Motor neuron (in vitro differentiated cells): Measurements from ENCODE around the gene LCLAT1. TPM values are rescaled to one million over a fixed set of nuclear protein-coding genes. Genes with fewer than 3 reads are reported as not detected.

Experiments
- ATAC-seq, 8 experiments: fragments of 200-7000 bp; cut with Tn5 transposase; replicated peaks in 6 of 8; 2 replicates each; pipeline ENCODE4 v1.8.0; 2021; ENCODE audit warnings: mild to moderate bottlenecking in 8 of 8, moderate library complexity in 8 of 8
- H3K27ac ChIP-seq, 2 donors: fragments of 250-450 bp; sonication (Bioruptor Pico); 2 replicates each; pipeline ENCODE4 v1.9.0; 2021; ENCODE audit warnings: antibody characterized with exemption in 2 of 2, mild to moderate bottlenecking in 2 of 2, moderate library complexity in 1 of 2
- H3K4me1 ChIP-seq, 2 donors: fragments of 250-450 bp; sonication (Bioruptor Pico); replicated peaks in 1 of 2; 2 replicates each; pipeline ENCODE4 v1.6.1; 2021; ENCODE audit warnings: antibody characterized with exemption in 2 of 2, mild to moderate bottlenecking in 2 of 2, moderate library complexity in 1 of 2
- H3K4me3 ChIP-seq, 5 donors: fragments of 250-450 bp; sonication (Bioruptor Pico); 2 replicates each; pipeline ENCODE4 v1.9.0; 2021; ENCODE audit warnings: antibody characterized with exemption in 5 of 5, mild to moderate bottlenecking in 5 of 5, moderate library complexity in 4 of 5
- WGBS, 10 experiments: fragments of 450-650 bp; shearing (Covaris generic); methylation state at CpG; one replicate each; pipeline ENCODE4 v1.0.0; 2022; 5-methylcytosine and 5-hydroxymethylcytosine counted together
- in situ Hi-C, 9 experiments: fragments of 400-800 bp; cut with MboI; loops; one replicate each; pipeline ENCODE4 v1.15.0; 2021; ENCODE audit warnings: low sequenced_read_pairs in 9 of 9, low pct_unique_long_range_greater_than_20kb in 2 of 9; ENCODE audit not compliant: unreplicated experiment in 9 of 9
- total RNA-seq, 8 experiments: library from RNA; unstranded; fragments of 300-600 nt; gene quantifications; 2 replicates each; pipeline versions ENCODE4 v1.2.3 to v1.2.4, GENCODE V29; 2022

The LCLAT1 gene
- total RNA-seq, 8 experiments from 2014 or later: 9.8 to 39.2 (median 12.9) TPM

DNA sequence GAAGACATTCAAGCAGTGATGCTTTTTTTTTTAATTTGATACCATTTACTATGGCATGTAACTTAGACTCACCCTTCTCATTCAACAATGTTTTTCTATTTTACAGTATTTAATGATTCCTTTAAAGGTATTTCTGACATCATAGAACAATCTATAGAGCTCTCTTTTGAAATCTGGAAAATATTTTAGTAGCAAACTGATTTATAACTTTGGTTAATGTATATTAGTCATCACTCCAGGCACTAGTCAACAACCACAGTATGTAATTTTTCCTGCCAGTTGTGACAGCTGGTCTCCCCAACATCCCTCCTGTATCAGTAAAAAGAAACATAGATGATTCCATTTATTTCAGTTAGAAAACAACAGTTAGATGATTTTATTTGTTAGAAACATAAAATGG lies 122.9 kb downstream of the LCLAT1 start:
- in situ Hi-C loops: loop anchor here in 1 of 9 experiments (25.0 kb wide), 1 partner anchor 92 kb away; no protein-coding TSS in a partner anchor
- Histone ChIP-seq H3K4me1 (no peaks in the 10 kb centered on the region), H3K4me3 (no peak overlapping the region), H3K27ac (no peak overlapping the region)
- ATAC-seq: no peak

DNA sequence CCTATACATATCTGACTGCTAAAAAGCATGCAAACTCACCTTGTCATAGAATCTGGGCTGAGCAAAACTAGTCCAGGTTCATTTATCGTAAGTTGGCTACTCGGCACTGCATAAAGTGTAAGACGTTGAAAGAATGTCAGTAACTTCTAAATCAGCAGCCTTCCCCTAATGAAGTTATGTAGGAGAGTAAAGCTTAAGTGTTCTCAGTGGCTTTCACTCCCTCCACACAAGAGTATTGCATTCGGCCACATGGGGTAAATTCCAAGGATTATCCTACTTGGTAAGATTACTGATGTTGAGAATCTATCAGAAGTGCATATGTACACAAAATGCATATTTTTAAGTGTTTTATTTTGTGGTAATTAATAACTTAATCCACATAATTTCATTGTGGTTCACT lies 130.1 kb downstream of the LCLAT1 start:
- ATAC-seq: no peak
- Histone ChIP-seq H3K4me3 (no peak overlapping the region), H3K27ac (no peak overlapping the region), H3K4me1 (no peaks in the 10 kb centered on the region)
- 79 to 100% (median 91%) methylated on average over 1 to 4 of the region's 4 CpGs for WGBS, 10 experiments
- in situ Hi-C loops: no loop called here

DNA sequence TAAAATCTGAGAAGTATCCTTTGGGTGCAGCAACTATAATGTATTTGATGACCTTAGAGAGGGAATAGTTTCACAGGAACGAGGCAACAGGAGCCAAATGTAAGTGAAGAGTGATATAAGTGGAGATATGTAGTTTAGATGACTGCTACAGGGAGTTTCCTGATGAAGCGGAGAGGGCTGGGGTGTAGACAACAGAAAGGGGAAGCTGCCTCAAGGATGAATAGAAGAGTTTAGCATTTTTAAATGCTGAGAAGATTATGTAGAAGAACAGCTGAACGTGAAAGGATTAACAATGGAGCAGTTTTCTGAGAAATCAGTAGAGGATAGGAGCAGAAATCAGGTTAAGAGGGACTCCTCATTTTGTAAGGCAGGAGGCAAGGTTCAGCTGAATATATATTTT lies 133.3 kb downstream of the LCLAT1 start:
- Histone ChIP-seq H3K4me3 (no peak overlapping the region), H3K4me1 (no peaks in the 10 kb centered on the region), H3K27ac (no peak overlapping the region)
- 0 to 100% (median 39%) methylated on average over 1 to 3 of the region's 3 CpGs for WGBS, 10 experiments
- in situ Hi-C loops: no loop called here
- ATAC-seq: peak in 3 of 8 experiments; percentile 87 to 97 (median 90)

DNA sequence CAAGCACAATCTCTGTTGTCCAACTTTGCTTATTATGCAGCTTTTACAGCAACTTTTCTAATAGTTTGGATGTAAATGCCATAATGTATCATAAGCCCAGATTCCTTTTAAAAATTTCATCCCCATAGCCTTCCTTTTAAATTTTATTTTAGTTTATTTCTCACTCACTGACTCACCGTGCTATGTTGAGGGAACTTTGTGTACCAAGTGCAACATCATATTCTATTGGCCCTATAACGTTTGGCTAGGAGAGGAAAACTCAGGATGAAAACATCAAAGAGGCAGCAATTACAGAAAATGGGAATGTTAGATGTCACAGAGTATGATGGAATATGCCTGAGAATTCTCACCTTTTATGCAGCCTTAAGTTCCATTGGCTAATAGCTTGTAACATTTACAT lies 135.5 kb downstream of the LCLAT1 start:
- WGBS, 10 experiments: 20 to 100% (median 83%) methylated on average over 2 of the region's 2 CpGs; no CpG with 5 or more reads in 1 of the 10 experiments
- no peaks in the 10 kb centered on the region for H3K4me1 ChIP-seq
- no peak for ATAC-seq
- in situ Hi-C loops: no loop called here
- H3K27ac ChIP-seq: no peak overlapping the region
- no peak overlapping the region for H3K4me3 ChIP-seq

DNA sequence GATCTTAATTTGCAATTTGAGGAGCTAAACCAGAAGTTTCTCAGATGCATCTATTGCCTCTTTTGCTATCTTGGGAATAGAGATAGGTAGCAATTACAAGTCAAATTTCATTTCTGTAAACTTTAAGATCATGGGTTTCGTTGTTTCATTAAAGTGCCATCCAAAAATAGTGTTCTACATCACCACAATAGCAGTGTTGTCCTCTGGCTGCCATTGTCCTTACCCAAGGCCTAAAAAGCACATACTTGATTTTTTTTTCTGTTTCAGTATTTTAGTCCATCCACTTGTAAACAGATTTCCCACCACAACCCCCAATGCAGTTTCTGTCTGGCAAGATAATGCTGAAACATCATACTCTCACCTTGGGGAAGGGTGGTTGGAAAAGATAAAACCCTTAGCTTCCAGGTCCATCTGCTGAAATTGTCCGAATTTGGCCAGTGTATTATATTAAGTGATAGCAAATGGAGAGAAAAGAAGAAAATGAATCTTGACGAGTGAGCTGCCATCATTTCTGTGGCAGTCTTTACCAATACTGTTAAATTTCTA lies 136.2 kb downstream of the LCLAT1 start:
- no peak for ATAC-seq
- in situ Hi-C loops: no loop called here
- H3K4me1 ChIP-seq: no peaks in the 10 kb centered on the region

DNA sequence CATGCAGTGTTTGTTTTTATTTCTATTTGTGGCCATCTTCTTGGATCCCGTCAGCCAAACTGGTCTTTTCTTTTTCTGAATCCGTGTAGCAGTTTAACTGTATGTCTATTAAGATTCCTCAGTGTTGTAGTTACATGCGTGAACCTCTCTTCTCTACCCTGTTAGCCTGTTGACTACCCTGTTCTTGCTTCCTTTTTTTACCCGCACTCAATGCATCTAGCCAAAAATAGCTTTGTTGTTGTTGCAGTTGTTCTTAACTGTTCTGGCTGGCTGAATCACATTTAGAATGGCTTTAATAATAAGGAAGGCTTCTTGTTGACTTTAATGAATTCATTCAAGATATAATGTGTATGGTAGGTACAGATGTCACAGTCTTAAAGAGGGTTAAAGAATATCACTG lies 137.1 kb downstream of the LCLAT1 start:
- no peak overlapping the region for H3K27ac ChIP-seq
- ATAC-seq: no peak
- H3K4me3 ChIP-seq: no peak overlapping the region
- WGBS, 10 experiments: 75 to 100% (median 95%) methylated on average over 1 to 4 of the region's 4 CpGs; no CpG with 5 or more reads in 2 of the 10 experiments
- no peaks in the 10 kb centered on the region for H3K4me1 ChIP-seq
- in situ Hi-C loops: no loop called here

More for the DNA sequence above, 136.2 kb downstream of the LCLAT1 start:
- Histone ChIP-seq H3K27ac (no peak overlapping the region), H3K4me3 (no peak overlapping the region)
- WGBS, 10 experiments: 83 to 100% (median 94%) methylated on average over 1 to 3 of the region's 3 CpGs; no CpG with 5 or more reads in 1 of the 10 experiments

DNA sequence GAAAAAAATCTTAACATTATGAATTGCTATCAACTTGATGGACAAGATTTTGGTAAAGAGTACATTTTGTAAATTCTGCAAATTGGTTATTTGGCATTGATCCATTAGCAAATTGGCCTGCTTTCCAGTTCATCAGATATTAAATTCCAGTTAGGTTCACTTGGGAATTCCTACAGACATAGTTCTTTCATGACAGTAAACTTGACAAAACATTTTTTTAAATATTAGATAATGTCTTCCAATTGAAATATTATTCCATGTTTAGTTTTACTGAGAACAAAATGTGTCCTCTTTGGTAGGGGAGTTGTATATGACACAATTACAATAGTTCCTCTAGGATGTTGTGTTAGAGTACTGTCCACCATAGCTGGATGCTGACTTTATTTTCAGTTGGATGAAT lies 141.9 kb downstream of the LCLAT1 start:
- H3K27ac ChIP-seq: no peak overlapping the region
- in situ Hi-C loops: no loop called here
- H3K4me1 ChIP-seq: no peaks in the 10 kb centered on the region
- H3K4me3 ChIP-seq: no peak overlapping the region
- ATAC-seq: no peak

DNA sequence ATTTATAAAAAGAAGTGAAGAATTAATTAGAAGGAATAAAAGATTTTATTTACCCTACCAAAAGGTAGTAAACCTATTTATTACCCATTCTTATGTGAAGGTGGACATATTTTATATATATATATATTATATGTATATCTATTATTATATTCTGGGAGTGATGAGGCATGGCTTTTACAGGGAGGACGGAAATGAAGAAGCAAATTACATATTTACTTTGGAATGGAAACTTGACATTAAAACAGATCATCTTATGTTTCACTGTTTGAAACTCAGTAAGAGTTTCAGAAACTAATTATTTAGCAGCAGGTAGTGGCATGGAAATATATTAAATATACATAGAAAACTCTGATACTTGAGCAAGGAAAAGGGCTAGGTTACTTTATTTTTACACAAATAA lies 143.4 kb downstream of the LCLAT1 start:
- no peak overlapping the region for H3K27ac ChIP-seq
- no peak overlapping the region for H3K4me3 ChIP-seq
- no peaks in the 10 kb centered on the region for H3K4me1 ChIP-seq
- ATAC-seq: no peak
- in situ Hi-C loops: no loop called here
- WGBS, 10 experiments: 95 to 100% (median 100%) methylated on average over 1 of the region's 1 CpG; no CpG with 5 or more reads in 3 of the 10 experiments

DNA sequence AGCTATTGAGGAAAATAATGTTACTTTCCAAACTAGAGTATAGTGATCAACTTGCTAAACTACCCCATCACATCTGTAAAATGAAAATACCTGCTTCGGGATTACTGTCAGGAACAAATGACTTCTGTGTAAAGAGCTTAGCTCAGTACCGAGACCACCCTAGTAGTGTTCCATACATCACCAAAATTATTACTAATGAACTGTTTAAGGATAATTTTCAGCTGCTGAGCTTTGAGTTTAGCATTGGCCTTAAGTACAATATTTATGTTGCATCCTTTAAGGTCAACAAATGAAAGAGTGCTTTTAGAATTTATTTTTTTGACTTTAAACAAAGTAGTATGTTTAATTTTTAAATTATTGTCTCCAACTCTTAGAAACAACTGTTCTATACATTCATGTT lies 144.1 kb downstream of the LCLAT1 start:
- WGBS, 10 experiments: 67 to 100% (median 100%) methylated on average over 1 to 2 of the region's 2 CpGs; no CpG with 5 or more reads in 3 of the 10 experiments
- no peak overlapping the region for H3K27ac ChIP-seq
- in situ Hi-C loops: no loop called here
- ATAC-seq: no peak
- no peaks in the 10 kb centered on the region for H3K4me1 ChIP-seq
- no peak overlapping the region for H3K4me3 ChIP-seq

DNA sequence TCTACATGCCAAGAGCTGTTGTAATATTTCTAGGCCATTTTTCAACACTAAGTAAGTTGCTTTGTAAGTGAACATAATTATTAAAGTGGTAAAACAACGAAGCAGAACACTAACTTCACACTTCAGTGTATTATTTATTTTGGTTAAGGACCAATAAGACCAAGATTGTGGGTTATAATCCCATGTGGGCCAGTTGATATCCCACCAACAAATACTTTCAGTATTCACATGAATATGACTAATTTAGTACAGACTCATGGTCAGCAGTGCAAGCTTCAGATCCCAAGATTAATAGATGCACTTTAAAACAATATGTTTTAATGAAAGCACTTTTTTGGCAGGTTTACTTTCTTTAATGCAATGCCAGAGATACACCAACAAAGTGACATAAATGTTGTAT lies 154.3 kb downstream of the LCLAT1 start:
- 33 to 100% (median 93%) methylated on average over 1 of the region's 1 CpG; no CpG with 5 or more reads in 4 of the 10 experiments for WGBS, 10 experiments
- in situ Hi-C loops: no loop called here
- H3K4me3 ChIP-seq: no peak overlapping the region
- no peaks in the 10 kb centered on the region for H3K4me1 ChIP-seq
- no peak for ATAC-seq
- no peak overlapping the region for H3K27ac ChIP-seq

DNA sequence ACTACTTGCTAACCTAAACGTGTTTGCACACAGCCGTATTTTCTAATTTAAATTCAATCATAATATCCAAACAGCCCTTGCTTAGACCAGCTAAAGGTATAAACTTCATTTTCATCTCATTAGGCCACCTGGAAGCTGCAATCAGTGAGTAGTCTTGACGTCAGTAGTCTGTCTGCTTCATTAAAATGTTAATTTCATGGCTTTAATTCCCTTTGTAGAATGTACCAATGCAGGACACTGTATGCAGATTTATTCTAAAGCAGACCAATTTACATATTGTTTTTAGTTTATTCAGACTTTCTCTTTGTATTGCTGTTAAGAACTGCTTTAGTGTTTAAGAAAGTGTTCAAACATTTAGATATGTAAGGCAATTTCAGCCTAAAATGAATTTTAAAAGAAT lies 158.2 kb downstream of the LCLAT1 start:
- in situ Hi-C loops: no loop called here
- Histone ChIP-seq H3K27ac (no peak overlapping the region), H3K4me3 (no peak overlapping the region), H3K4me1 (no peaks in the 10 kb centered on the region)
- ATAC-seq: peak in 3 of 8 experiments; percentile 96 to 97 (median 97)
- 10 to 66% (median 50%) methylated on average over 2 to 3 of the region's 3 CpGs; no CpG with 5 or more reads in 1 of the 10 experiments for WGBS, 10 experiments

DNA sequence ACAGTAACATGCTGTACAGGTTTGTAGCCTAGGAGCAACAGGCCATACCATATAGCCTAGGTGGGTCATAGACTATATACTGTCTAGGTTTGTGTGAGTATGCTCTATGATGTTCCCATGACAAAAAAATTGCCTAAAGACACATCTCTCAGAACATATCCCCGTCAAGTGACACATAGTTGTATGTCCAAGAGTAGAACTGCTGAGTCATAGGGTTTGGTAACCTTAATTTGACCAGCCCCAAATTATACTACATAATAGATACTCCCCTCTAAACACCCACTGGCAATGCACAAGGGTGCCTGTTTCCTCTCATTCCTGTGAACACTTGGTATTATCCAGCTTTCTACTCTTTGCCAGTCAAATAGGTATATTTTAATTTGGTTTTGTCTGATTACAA lies 161.6 kb downstream of the LCLAT1 start:
- peak in 2 of 8 experiments; percentile 10 to 32 for ATAC-seq
- no peak overlapping the region for H3K4me3 ChIP-seq
- 17 to 100% (median 83%) methylated on average over 1 of the region's 1 CpG; no CpG with 5 or more reads in 3 of the 10 experiments for WGBS, 10 experiments
- no peak overlapping the region for H3K27ac ChIP-seq
- in situ Hi-C loops: no loop called here
- H3K4me1 ChIP-seq: peaks cover 9 to 14% of the 10 kb centered on the region in 2 donors

DNA sequence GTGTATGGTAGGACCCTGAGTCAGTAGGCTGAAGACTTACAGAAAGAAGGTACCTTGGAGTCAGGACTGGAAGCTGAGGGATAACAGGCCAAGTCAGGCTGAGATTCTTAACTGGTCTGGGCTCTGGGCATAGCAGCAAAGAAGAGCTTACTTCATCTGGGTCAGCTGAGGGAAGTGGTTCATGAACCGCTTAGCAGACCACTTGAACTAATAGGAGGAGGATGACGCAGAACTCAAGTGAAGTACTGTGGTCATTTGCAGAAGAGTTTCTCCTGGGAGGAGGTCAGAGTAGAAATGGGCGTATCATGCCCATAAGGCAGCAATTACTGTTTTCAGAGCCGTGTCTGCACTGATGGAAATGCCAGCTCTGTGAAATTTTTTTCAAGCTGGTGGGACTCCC lies 164.5 kb downstream of the LCLAT1 start:
- in situ Hi-C loops: no loop called here
- H3K27ac ChIP-seq: no peak overlapping the region
- WGBS, 10 experiments: 0 to 100% (median 77%) methylated on average over 1 to 4 of the region's 4 CpGs
- H3K4me3 ChIP-seq: no peak overlapping the region
- H3K4me1 ChIP-seq: peaks cover 9 to 14% of the 10 kb centered on the region in 2 donors
- ATAC-seq: peak in 3 of 8 experiments; percentile 61 to 93 (median 91)

DNA sequence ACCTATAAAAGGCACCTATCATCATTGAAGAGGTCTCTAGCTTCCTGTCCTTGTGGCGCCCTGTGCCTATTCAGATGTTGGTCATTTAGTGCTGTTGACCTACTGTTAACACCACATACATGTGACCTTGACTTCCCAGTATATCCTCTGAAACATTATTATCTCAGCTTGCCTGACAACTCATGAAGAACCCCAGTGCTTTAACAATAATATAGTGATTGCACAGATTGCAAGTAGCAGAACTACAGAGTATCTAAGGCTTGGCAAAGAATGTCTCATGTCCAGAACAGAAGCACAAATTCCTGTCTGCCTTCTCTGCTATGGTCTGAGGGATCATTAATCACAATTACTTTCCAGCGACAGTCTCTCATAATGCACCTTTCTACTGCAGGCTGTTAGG lies 165.3 kb downstream of the LCLAT1 start:
- peak in 5 of 8 experiments; percentile 43 to 88 (median 61) for ATAC-seq
- H3K27ac ChIP-seq: no peak overlapping the region
- WGBS, 10 experiments: 50 to 100% (median 68%) methylated on average over 1 to 2 of the region's 2 CpGs; no CpG with 5 or more reads in 2 of the 10 experiments
- H3K4me3 ChIP-seq: no peak overlapping the region
- in situ Hi-C loops: no loop called here
- H3K4me1 ChIP-seq: peaks cover 9 to 14% of the 10 kb centered on the region in 2 donors
